A549 (cell line): Measurements from ENCODE around the gene S100A13. TPM values are rescaled to one million over a fixed set of nuclear protein-coding genes. Genes with fewer than 3 reads are reported as not detected.

Experiments used
- ATAC-seq, 2 experiments: fragments of 200-7000 bp in 1 of 2; fragments of >200 bp in 1 of 2; cut with Nextera tagmentation in 1 of 2; cut with Tn5 transposase in 1 of 2; 3 replicates each; pipeline versions ENCODE4 v1.8.0 to v1.9.1; 2018 to 2020; ENCODE audit warnings: mild to moderate bottlenecking in 1 of 2, moderate library complexity in 1 of 2
- CTCF ChIA-PET: fragments of 300-600 bp; sonication (Branson Sonifier 250); formaldehyde crosslinking; extraction: SDS; loops from one replicate; lab custom pipeline; 2021; ENCODE audit warnings: antibody characterized with exemption, inconsistent platforms; lab: Yijun Ruan, JAX
- POLR2A ChIA-PET: fragments of 350-600 bp; formaldehyde crosslinking; extraction: SDS; loops from one replicate; lab custom pipeline; 2021; ENCODE audit warnings: antibody characterized with exemption, inconsistent platforms; lab: Yijun Ruan, JAX
- DNase-seq, 2 experiments: peaks; one replicate each; pipeline versions ENCODE4 v3.0.0 to v3.0.0-alpha.2; 2011 to 2016; ENCODE audit warnings: low read depth in 1 of 2, low spot score in 1 of 2
- FAIRE-seq: peaks from 2 replicates; lab custom pipeline; 2011; peaks lifted over from hg19 to GRCh38; lab: Jason Lieb, UNC
- H3K27ac ChIP-seq, 2 experiments: fragments of >200 bp; sonication (Bioruptor Twin); formaldehyde crosslinking; 3 replicates each; pipeline ENCODE4 v1.5.1; 2016 to 2017
- H3K4me1 ChIP-seq: fragments of >200 bp; sonication (Bioruptor Twin); formaldehyde crosslinking; 3 replicates; pipeline ENCODE4 v1.6.1; 2016
- H3K4me2 ChIP-seq: fragments of >200 bp; sonication (Bioruptor Twin); formaldehyde crosslinking; 3 replicates; pipeline ENCODE4 v1.6.1; 2016
- H3K4me3 ChIP-seq: fragments of >200 bp; sonication (Bioruptor Twin); formaldehyde crosslinking; 3 replicates; pipeline ENCODE4 v1.5.1; 2016
- H3K9me3 ChIP-seq: fragments of >200 bp; sonication (Bioruptor Twin); formaldehyde crosslinking; 3 replicates; pipeline ENCODE4 v1.6.1; 2016
- ATOH8 ChIP-seq: fragments of 250-450 bp; sonication (Bioruptor Pico); IDR thresholded peaks from 2 replicates; pipeline ENCODE4 v1.5.0; 2020; ENCODE audit warnings: low read depth, mild to moderate bottlenecking, moderate library complexity
- CBX2 ChIP-seq: fragments of 200-600 bp; sonication (generic); IDR thresholded peaks from 2 replicates; pipeline ENCODE4 v1.6.1; 2016; ENCODE audit warnings: low read depth, mild to moderate bottlenecking, borderline replicate concordance
- CEBPB ChIP-seq, 2 experiments: fragments of >200 bp in 1 of 2; sonication (Bioruptor Twin) in 1 of 2; formaldehyde crosslinking in 1 of 2; IDR thresholded peaks; 2 replicates each; pipeline ENCODE4 v1.6.1; 2012 to 2016
- CHD2 ChIP-seq: fragments of 150-350 bp; IDR thresholded peaks from 2 replicates; pipeline ENCODE4 v1.6.1; 2014; ENCODE audit warnings: low read length; ENCODE audit not compliant: partially characterized antibody
- EHF ChIP-seq: fragments of 250-450 bp; sonication (Bioruptor Pico); IDR thresholded peaks from 2 replicates; pipeline ENCODE4 v1.5.0; 2020; ENCODE audit warnings: mild to moderate bottlenecking
- ESRRA ChIP-seq: fragments of 150-350 bp; IDR thresholded peaks from 2 replicates; pipeline ENCODE4 v1.6.1; 2014; ENCODE audit warnings: mild to moderate bottlenecking, low read length, borderline replicate concordance
- FOSL2 ChIP-seq, 2 experiments: fragments of 450-650 bp in 1 of 2; fragments of >200 bp in 1 of 2; sonication (Bioruptor Twin) in 1 of 2; formaldehyde crosslinking; IDR thresholded peaks; 2 replicates each; pipeline versions ENCODE4 v1.5.0 to v1.6.1; 2016 to 2020; ENCODE audit warnings: mild to moderate bottlenecking in 1 of 2, moderate library complexity in 1 of 2
- HDAC2 ChIP-seq: fragments of 200-600 bp; sonication (generic); IDR thresholded peaks from 2 replicates; pipeline ENCODE4 v1.6.1; 2016
- HES2 ChIP-seq: fragments of >200 bp; sonication (Bioruptor Twin); formaldehyde crosslinking; IDR thresholded peaks from 2 replicates; pipeline ENCODE4 v1.6.1; 2016
- HOXB13 ChIP-seq: fragments of 250-450 bp; sonication (Bioruptor Pico); IDR thresholded peaks from 2 replicates; pipeline ENCODE4 v1.5.0; 2020; ENCODE audit warnings: low read depth, mild to moderate bottlenecking, moderate library complexity
- KDM1A ChIP-seq: fragments of 200-600 bp; sonication (generic); IDR thresholded peaks from 2 replicates; pipeline ENCODE4 v1.6.1; 2016; ENCODE audit warnings: low read depth, mild to moderate bottlenecking
- MAZ ChIP-seq: fragments of 150-350 bp; IDR thresholded peaks from 2 replicates; pipeline ENCODE4 v1.6.1; 2014; ENCODE audit warnings: antibody characterized with exemption, low read depth, low read length, borderline replicate concordance
- NFE2L2 ChIP-seq: fragments of 150-350 bp; conservative IDR thresholded peaks from 2 replicates; pipeline ENCODE4 v1.6.1; 2014; ENCODE audit warnings: low read length
- PHF8 ChIP-seq: fragments of 200-600 bp; sonication (generic); IDR thresholded peaks from 2 replicates; pipeline ENCODE4 v1.6.1; 2016; ENCODE audit warnings: low read depth, mild to moderate bottlenecking, antibody characterized with exemption, moderate library complexity, borderline replicate concordance
- POLR2A ChIP-seq: IDR thresholded peaks from 2 replicates; pipeline ENCODE4 v1.6.1; 2012; ENCODE audit warnings: mild to moderate bottlenecking, low read length
- RARB ChIP-seq: fragments of 250-450 bp; sonication (Bioruptor Pico); IDR thresholded peaks from 2 replicates; pipeline ENCODE4 v1.8.0; 2021; ENCODE audit warnings: mild to moderate bottlenecking, moderate library complexity
- REST ChIP-seq: fragments of 200-600 bp; sonication (generic); IDR thresholded peaks from 2 replicates; pipeline ENCODE4 v1.6.1; 2016; ENCODE audit warnings: antibody characterized with exemption, mild to moderate bottlenecking, moderate library complexity
- SREBF2 ChIP-seq: fragments of 450-650 bp; IDR thresholded peaks from 2 replicates; pipeline ENCODE4 v1.6.1; 2014; ENCODE audit warnings: mild to moderate bottlenecking, moderate library complexity
- ZFP36 ChIP-seq: fragments of 450-650 bp; IDR thresholded peaks from 2 replicates; pipeline ENCODE4 v1.6.1; 2014; ENCODE audit warnings: borderline replicate concordance; ENCODE audit not compliant: partially characterized antibody
- ZNF302 ChIP-seq: fragments of 250-450 bp; sonication (Bioruptor Pico); IDR thresholded peaks from 2 replicates; pipeline ENCODE4 v1.9.0; 2021; ENCODE audit warnings: inconsistent platforms, mild to moderate bottlenecking, moderate library complexity
- WGBS: methylation state at CpG from one replicate; pipeline ENCODE4 v1.1.6; 2017; ENCODE audit errors: missing lambda C conversion rate; 5-methylcytosine and 5-hydroxymethylcytosine counted together
- polyA plus RNA-seq, 4 experiments: library from polyadenylated mRNA; depleted of rRNA in 3 of 4; stranded (reverse); fragments of >200 nt; fragmentation: RNase III in 1 of 4; extraction: RNeasy Plus Mini Kit Qiagen cat#74134 plus additional on column Dnase treatment in 1 of 4; gene quantifications; 2 replicates in 3 of 4; 3 replicates in 1 of 4; pipeline ENCODE4 v1.2.3, GENCODE V29; 2011 to 2017
- TF ChIP-seq, protein P1 (sequence below): fragments of 450-650 bp; IDR thresholded peaks from 2 replicates; pipeline ENCODE4 v1.6.1; 2014; ENCODE audit warnings: antibody characterized with exemption

S100A13 gene
- polyA plus RNA-seq, 2 of the 4 experiments (the other 2 are of a cell fraction): 113 to 129 TPM

DNA sequence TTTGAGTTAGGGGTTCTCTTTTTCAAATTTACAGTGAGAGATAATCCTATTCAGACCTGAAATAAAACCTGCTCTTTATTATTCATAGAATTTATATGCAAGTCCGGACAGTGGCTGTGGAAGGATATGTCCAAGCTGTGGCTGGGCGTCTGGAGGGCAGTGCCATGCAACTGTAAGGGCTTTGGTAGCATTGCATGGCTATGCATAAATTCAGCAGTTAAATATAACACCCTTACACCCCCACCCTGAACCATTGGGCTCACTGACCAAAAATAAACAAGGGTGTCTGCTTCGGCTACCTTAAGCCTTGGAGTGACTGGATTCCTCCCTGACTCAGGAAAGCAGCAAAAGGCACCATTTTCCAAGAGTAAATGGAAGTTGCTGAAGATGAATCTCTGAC lies 12.0 kb upstream of the S100A13 start:
- no peaks in the 10 kb centered on the region for H3K9me3 ChIP-seq
- H3K4me2 ChIP-seq: no peak overlapping the region
- POLR2A ChIA-PET: interaction anchor here (3.1 kb wide), 1 partner anchor 67 kb away, joined by 9 read pairs; no protein-coding TSS in a partner anchor
- TF ChIP-seq KDM1A (no peak), CEBPB (IDR thresholded peaks at IDR 0.05) (no peak), RARB (CRISPR knock-in tag) (no peak), ZFP36 (no peak), ESRRA (no peak), ATOH8 (CRISPR knock-in tag) (no peak), SREBF2 (no peak), PHF8 (no peak), NFE2L2 (no peak), ZNF302 (CRISPR knock-in tag) (no peak), HES2 (no peak), HOXB13 (CRISPR knock-in tag) (no peak), HDAC2 (no peak)
- TF ChIP-seq, protein P1, sequence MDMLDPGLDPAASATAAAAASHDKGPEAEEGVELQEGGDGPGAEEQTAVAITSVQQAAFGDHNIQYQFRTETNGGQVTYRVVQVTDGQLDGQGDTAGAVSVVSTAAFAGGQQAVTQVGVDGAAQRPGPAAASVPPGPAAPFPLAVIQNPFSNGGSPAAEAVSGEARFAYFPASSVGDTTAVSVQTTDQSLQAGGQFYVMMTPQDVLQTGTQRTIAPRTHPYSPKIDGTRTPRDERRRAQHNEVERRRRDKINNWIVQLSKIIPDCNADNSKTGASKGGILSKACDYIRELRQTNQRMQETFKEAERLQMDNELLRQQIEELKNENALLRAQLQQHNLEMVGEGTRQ: no peak
- FAIRE-seq (no peak), DNase-seq (no peak), ATAC-seq (no peak)
- CTCF ChIA-PET: interaction anchor here (0.8 to 3.1 kb wide), 8 partner anchors 12 to 130 kb away, joined by 3 to 19 read pairs (median 5); partner anchors contain the start of genes S100A1 and S100A13
- no peak overlapping the region for H3K27ac ChIP-seq
- no peak overlapping the region for H3K4me3 ChIP-seq
- 77% methylated on average over 3 of the region's 3 CpGs for WGBS
- H3K4me1 ChIP-seq: peaks cover 24% of the 10 kb centered on the region

- no peak for FAIRE-seq
- WGBS: 88% methylated on average over 6 of the region's 6 CpGs
These were observed 11.0 kb upstream of the S100A13 start for GRCh38 chr1:153638261-153638660.

GRCh38 chr1:153636312-153636711 lies 9.0 kb upstream of the S100A13 start:
- Histone ChIP-seq H3K4me2 (peak overlapping the region; percentile 98), H3K27ac (no peak overlapping the region), H3K4me1 (peaks cover 25% of the 10 kb centered on the region), H3K9me3 (no peaks in the 10 kb centered on the region), H3K4me3 (no peak overlapping the region)
- POLR2A ChIA-PET: no interaction called here
- 96% methylated on average over 9 of the region's 9 CpGs for WGBS
- CTCF ChIA-PET: interaction anchor here (1.1 to 3.1 kb wide), 3 partner anchors 9 to 103 kb away, joined by 4 to 19 read pairs (median 10); partner anchors contain the start of genes S100A1 and S100A13
- DNase-seq (no peak), FAIRE-seq (no peak), ATAC-seq (no peak)
- TF ChIP-seq EHF (no peak), POLR2A (no peak), CHD2 (no peak), CBX2 (no peak), REST (no peak), MAZ (no peak), PHF8 (no peak)

More at GRCh38 chr1:153638261-153638660, 11.0 kb upstream of the S100A13 start:
- Histone ChIP-seq H3K9me3 (no peaks in the 10 kb centered on the region), H3K4me1 (peaks cover 20% of the 10 kb centered on the region), H3K4me3 (no peak overlapping the region), H3K4me2 (no peak overlapping the region), H3K27ac (no peak overlapping the region)
- no peak for DNase-seq
- no peak for ATAC-seq
- no peak for TF ChIP-seq FOSL2 (IDR thresholded peaks at IDR 0.05)
- TF ChIP-seq FOSL2 (CRISPR knock-in tag; IDR thresholded peaks at IDR 0.05): no peak
- CTCF ChIA-PET: interaction anchor here (0.8 to 3.1 kb wide), 15 partner anchors 8 to 348 kb away, joined by 3 to 19 read pairs (median 5); partner anchors contain the start of genes RAB13, S100A1 and S100A13
- POLR2A ChIA-PET: interaction anchor here (1.1 to 3.1 kb wide), 2 partner anchors 9 to 66 kb away, joined by 3 to 9 read pairs; no protein-coding TSS in a partner anchor
